ENCODE measurements around the gene PARD6A.

Gene PARD6A

DNA sequence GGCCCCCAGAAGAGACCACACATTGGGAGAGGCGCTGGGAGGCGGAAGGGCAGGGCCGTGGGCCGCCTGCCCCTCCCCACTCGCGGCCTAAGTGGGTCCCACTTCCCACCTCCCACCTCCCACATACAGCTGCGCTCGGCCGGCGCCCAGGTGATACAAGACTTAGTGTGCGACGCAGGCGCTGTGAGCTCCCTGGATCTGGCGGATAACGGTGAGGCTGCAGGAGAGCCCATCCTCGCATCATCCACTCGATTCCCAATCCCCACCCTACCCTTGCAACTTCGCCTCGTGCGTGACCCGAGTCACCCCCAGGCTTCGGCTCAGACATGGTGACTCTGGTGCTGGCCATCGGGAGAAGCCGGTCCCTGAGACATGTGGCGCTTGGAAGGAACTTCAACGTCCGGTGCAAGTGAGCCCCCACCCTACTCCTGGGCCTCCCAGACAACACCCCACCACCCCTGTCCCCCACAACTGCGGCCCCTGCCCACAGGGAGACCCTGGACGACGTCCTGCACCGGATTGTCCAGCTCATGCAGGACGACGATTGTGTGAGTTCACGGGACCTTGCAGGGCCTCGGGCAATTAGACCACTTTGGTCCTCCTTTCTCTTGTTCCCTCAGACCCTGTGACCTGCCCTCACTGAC is 11.9 kb upstream of the PARD6A start:
- no peaks in the 10 kb centered on the region for H3F3A ChIP-seq (ENCODE audit: low read depth)
- H3K4me3 ChIP-seq (ENCODE audit: low read length, poor library complexity, severe bottlenecking): no peak overlapping the region
- no peak overlapping the region for H2AFZ ChIP-seq (ENCODE audit: low read length)
- H3K27me3 ChIP-seq (ENCODE audit: insufficient read depth, low read length, poor library complexity, severe bottlenecking): no peaks in the 10 kb centered on the region
- H4K20me1 ChIP-seq (ENCODE audit: insufficient read depth, low read length, poor library complexity, severe bottlenecking): peaks cover 23% of the 10 kb centered on the region
- TF ChIP-seq, protein P1, sequence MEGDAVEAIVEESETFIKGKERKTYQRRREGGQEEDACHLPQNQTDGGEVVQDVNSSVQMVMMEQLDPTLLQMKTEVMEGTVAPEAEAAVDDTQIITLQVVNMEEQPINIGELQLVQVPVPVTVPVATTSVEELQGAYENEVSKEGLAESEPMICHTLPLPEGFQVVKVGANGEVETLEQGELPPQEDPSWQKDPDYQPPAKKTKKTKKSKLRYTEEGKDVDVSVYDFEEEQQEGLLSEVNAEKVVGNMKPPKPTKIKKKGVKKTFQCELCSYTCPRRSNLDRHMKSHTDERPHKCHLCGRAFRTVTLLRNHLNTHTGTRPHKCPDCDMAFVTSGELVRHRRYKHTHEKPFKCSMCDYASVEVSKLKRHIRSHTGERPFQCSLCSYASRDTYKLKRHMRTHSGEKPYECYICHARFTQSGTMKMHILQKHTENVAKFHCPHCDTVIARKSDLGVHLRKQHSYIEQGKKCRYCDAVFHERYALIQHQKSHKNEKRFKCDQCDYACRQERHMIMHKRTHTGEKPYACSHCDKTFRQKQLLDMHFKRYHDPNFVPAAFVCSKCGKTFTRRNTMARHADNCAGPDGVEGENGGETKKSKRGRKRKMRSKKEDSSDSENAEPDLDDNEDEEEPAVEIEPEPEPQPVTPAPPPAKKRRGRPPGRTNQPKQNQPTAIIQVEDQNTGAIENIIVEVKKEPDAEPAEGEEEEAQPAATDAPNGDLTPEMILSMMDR (conservative IDR thresholded peaks at IDR 0.05; ENCODE audit: low read length): no peak
- no peak for TF ChIP-seq EZH2phosphoT487 (IDR thresholded peaks at IDR 0.05; ENCODE audit: borderline replicate concordance)
- no peak overlapping the region for H3K4me2 ChIP-seq (ENCODE audit: low read depth, low read length, poor library complexity, severe bottlenecking)
- H3K9ac ChIP-seq (ENCODE audit: low read depth, low read length, poor library complexity, severe bottlenecking): no peak overlapping the region
- peaks cover 24% of the 10 kb centered on the region for H3K4me1 ChIP-seq (ENCODE audit: insufficient read depth, low read length, poor library complexity, severe bottlenecking)
- H3K79me2 ChIP-seq (ENCODE audit: insufficient read depth, low read length): peaks cover 64% of the 10 kb centered on the region
- no peaks in the 10 kb centered on the region for H3K9me2 ChIP-seq (replicated peaks; ENCODE audit: low read depth, low read length)
- H3K36me3 ChIP-seq (ENCODE audit: insufficient read depth, low read length): peaks cover 38% of the 10 kb centered on the region; the same call in 1 of the 2 replicates
- no peaks in the 10 kb centered on the region for H3K9me3 ChIP-seq (ENCODE audit: insufficient read depth, low read depth, low read length)

DNA sequence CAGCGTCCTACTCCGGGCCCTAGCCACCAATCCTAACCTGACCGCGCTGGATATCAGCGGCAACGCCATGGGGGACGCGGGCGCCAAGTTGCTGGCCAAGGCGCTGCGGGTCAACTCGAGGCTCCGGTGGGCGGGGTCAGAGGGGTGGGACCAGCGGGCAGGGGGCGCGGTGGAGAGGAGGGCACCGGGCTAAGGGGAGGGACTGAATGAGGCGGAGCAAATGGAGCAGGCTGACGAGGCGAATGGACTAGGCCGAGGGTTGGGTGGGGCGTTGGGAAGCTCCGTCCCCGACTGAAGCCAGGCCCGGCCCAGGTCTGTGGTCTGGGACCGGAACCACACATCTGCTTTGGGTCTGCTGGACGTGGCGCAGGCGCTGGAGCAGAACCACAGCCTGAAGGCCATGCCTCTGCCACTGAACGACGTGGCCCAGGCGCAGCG is 11.2 kb upstream of the PARD6A start:
- Histone ChIP-seq H3K9ac (ENCODE audit: low read depth, low read length, poor library complexity, severe bottlenecking) (no peak overlapping the region), H3K79me2 (ENCODE audit: insufficient read depth, low read length) (peaks cover 64% of the 10 kb centered on the region), H3K4me3 (ENCODE audit: low read length, poor library complexity, severe bottlenecking) (no peak overlapping the region), H3K27me3 (ENCODE audit: insufficient read depth, low read length, poor library complexity, severe bottlenecking) (no peaks in the 10 kb centered on the region), H3F3A (ENCODE audit: low read depth) (no peaks in the 10 kb centered on the region), H3K9me2 (replicated peaks; ENCODE audit: low read depth, low read length) (no peaks in the 10 kb centered on the region), H3K36me3 (ENCODE audit: insufficient read depth, low read length) (peaks cover 43% of the 10 kb centered on the region; the same call in 1 of the 2 replicates), H4K20me1 (ENCODE audit: insufficient read depth, low read length, poor library complexity, severe bottlenecking) (peaks cover 23% of the 10 kb centered on the region), H3K9me3 (ENCODE audit: insufficient read depth, low read depth, low read length) (no peaks in the 10 kb centered on the region), H2AFZ (ENCODE audit: low read length) (no peak overlapping the region), H3K4me2 (ENCODE audit: low read depth, low read length, poor library complexity, severe bottlenecking) (no peak overlapping the region), H3K4me1 (ENCODE audit: insufficient read depth, low read length, poor library complexity, severe bottlenecking) (peaks cover 21% of the 10 kb centered on the region)
- no peak for TF ChIP-seq EZH2phosphoT487 (IDR thresholded peaks at IDR 0.05; ENCODE audit: borderline replicate concordance)
- TF ChIP-seq, protein P1 (conservative IDR thresholded peaks at IDR 0.05; ENCODE audit: low read length): no peak

DNA sequence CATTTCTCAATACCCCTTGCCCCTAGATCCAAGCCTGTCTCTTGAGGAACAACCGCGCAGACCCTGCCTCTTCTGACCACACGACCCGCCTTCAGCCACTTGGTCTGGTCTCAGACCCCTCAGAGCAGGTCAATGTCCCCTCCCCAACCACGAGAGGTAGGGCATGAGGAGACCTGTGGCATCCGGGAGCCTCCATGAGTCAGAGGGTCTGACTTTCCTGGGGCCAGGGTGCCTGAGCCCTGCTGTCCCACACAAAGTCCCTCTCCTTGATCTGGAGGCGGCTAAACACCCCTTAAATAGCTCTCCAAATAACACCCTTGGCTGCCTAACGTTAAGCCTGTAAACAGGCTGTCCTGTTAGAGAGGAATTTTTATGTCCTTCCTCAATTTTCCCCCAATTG is 10.7 kb upstream of the PARD6A start:
- Histone ChIP-seq H3F3A (ENCODE audit: low read depth) (no peaks in the 10 kb centered on the region), H3K4me1 (ENCODE audit: insufficient read depth, low read length, poor library complexity, severe bottlenecking) (peaks cover 20% of the 10 kb centered on the region), H3K27me3 (ENCODE audit: insufficient read depth, low read length, poor library complexity, severe bottlenecking) (no peaks in the 10 kb centered on the region), H3K9me3 (ENCODE audit: insufficient read depth, low read depth, low read length) (no peaks in the 10 kb centered on the region), H3K36me3 (ENCODE audit: insufficient read depth, low read length) (peaks cover 48% of the 10 kb centered on the region; the same call in 1 of the 2 replicates), H4K20me1 (ENCODE audit: insufficient read depth, low read length, poor library complexity, severe bottlenecking) (peaks cover 23% of the 10 kb centered on the region), H3K79me2 (ENCODE audit: insufficient read depth, low read length) (peaks cover 64% of the 10 kb centered on the region), H3K9ac (ENCODE audit: low read depth, low read length, poor library complexity, severe bottlenecking) (no peak overlapping the region), H3K9me2 (replicated peaks; ENCODE audit: low read depth, low read length) (no peaks in the 10 kb centered on the region), H3K4me3 (ENCODE audit: low read length, poor library complexity, severe bottlenecking) (no peak overlapping the region), H3K4me2 (ENCODE audit: low read depth, low read length, poor library complexity, severe bottlenecking) (peak overlapping the region; percentile 17), H2AFZ (ENCODE audit: low read length) (no peak overlapping the region)
- TF ChIP-seq, protein P1 (conservative IDR thresholded peaks at IDR 0.05; ENCODE audit: low read length): no peak
- no peak for TF ChIP-seq EZH2phosphoT487 (IDR thresholded peaks at IDR 0.05; ENCODE audit: borderline replicate concordance)

All from Loucy (cell line).